GM18868 (cell line): ENCODE measurements around the gene IGFALS.
"Not testable (repeated sequence)": the region's sequence is repeated elsewhere in the genome, so short reads cannot be mapped to it uniquely, and the experiment has no call there.

Experiments used
- ATAC-seq: cut with Tn5 transposase; IDR thresholded peaks from one replicate; pipeline ENCODE4 v1.9.1; 2021; ENCODE audit warnings: mild to moderate bottlenecking, moderate library complexity; ENCODE audit not compliant: unreplicated experiment

IGFALS gene

GRCh38 chr16:1818204-1818872 is 24.8 kb upstream of the IGFALS start:
- no peak for ATAC-seq

DNA sequence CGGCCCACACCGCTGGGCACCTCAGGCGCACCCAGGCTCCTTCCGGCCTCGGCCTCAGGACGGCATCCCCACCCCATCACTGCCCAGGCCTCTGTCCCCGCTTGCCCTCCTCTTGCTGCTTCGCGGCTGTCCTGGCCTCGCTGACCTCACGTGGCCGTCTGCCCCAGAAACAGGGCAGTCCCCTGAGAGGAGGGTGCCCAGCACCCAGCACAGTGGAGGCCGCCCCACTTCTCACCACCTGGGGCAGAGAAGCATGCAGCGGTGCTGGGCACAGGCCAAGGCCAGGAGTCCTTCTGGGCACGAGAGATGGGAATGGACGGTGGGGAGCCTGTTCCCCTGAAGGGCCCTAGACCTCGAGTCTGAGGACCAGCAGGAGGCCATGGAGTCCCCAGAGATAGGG is 24.2 kb upstream of the IGFALS start:
- no peak for ATAC-seq

DNA sequence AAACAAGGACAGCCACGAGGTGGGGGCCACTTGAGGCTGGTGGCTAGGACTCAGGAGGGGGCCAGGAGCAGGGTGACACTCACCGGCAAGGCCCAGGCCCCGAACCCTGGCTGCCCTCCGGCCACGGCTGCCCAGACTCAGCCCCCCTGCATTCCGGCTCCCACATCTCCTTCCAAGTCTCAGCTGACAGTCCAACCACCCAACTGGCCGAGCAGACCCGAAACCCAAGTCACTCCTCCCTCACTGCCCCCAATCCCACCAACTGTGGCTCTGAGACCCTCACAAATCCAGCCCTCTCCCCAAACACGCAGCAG is 23.7 kb upstream of the IGFALS start:
- no peak for ATAC-seq

GRCh38 chr16:1816396-1817275 is 23.1 kb upstream of the IGFALS start:
- no peak for ATAC-seq

DNA sequence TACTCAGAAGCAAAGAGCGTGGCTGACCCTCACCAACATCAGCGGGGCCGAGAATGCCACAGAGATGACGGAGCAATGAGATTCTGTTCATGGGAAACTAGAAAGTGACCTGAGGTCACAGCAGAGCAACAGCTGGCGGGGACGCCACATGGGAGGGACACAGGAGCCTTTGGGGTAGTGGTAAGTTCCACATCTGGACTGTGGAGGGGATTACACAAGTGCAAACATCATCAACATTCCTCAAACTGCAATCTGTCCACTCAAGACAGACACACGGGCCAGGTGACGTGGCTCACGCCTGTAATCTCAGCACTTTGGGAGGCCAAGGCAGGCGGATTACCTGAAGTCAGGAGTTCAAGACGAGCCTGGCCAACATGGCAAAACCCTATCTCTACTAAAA is 22.0 kb upstream of the IGFALS start:
- ATAC-seq, result no peak

DNA sequence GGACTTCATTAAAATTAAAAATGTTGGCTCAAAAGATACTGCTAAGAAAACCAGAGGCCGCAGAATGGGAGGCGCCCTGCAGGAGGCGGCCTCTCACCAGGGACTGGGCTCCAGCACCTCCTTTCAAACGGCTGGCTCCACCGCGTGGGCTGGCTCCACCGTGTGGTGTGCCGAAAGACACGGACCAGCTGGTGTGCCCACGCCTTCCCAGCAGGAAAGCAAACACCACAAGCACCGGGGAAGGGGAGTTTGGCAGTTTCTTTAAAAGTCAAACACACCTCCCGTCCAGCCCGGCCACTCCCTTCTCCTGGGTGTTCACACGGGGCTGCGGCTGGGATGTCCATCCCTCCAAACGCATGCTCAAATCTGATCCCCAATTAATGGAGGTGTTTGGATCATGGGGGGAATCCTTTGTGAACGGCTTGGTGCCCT is 19.2 kb upstream of the IGFALS start:
- ATAC-seq, result no peak

GRCh38 chr16:1810536-1810935 is 17.0 kb upstream of the IGFALS start:
- no peak for ATAC-seq

- no peak for ATAC-seq
Observed at GRCh38 chr16:1810106-1810505, 16.6 kb upstream of the IGFALS start.

DNA sequence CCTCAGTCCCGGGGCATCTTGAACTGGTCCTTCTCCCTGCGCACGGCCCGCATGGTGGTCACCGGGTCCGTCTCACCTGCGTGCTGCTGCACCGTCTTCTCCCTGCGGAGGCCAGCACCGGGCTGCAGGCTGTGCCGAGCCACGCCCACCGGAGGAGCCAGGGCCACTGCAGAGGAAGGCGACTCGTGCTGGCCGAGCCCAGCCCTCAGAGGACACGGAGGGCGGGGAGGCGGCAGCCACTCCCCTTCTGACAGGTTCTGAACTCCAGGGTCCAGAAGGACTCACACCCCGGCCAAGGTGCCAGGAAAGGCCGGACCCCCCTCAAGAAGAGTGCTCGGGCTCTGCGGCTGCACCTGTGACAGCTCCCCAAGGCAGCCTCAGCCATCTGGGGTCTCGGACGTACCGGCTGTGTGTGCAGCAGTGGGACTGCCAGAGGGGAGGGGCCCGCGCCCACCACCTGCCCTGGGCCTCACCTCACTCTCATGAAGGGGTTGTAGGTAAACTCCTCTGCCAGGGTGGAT is 15.8 kb upstream of the IGFALS start:
- ATAC-seq, result no peak

DNA sequence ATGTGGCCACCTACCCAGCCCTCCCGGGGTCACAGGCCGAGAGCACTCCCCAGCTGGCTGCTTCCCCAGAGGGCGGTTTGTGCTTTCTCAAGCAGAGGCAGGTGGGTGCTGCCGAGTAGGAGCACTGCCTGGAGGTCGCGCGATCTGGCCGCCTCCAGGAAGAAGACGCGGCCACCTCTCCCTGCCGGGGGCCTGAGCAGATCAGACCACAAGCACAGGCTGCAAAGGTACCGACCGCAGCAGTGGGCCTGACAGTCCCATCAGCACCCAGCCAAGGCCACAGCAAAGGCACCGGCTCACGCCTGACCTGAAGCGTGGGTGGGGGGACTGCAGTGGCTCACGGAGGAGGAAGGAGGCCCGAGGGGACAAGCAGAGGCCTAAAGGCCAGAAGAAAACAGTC is 15.2 kb upstream of the IGFALS start:
- no peak for ATAC-seq

DNA sequence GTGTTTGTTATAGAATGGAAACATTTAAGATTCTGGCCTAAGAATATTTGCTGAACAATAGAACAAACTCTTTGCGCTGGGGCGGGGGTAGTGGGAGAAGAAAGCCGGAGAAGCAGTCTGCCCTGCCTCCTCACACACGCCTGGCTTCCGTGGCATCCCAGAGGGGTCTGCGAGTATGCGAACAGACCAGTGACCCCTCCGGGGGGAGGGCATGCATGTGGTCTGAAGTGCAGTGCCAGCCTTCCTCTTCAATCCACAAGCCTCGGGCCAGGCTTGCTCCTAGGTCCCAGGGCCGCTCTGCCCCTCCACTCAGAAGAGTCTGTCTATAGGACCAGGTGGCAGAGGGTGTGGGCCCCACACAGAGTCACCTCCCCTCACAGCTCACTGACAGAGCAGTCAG is 14.1 kb upstream of the IGFALS start:
- ATAC-seq, result no peak

DNA sequence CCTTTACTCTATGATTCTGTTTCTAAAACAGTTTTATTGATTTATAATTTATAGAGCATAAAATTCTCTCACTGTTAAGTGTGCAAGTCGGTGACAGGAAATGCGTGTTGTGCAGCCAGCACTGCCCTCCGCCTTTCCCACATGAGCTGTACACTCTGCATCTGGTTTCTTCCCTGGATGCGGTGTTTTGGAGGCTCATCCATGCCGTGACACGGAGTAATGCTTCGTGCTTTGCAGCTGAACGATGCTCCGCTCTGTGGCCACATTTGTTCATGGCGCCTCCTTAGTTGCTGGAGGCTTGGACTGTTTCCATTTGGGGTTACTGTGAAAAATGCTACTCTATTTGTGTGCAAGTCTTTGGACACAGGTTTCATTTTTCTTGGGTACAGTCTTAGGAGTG is 7.2 kb upstream of the IGFALS start:
- no peak for ATAC-seq

DNA sequence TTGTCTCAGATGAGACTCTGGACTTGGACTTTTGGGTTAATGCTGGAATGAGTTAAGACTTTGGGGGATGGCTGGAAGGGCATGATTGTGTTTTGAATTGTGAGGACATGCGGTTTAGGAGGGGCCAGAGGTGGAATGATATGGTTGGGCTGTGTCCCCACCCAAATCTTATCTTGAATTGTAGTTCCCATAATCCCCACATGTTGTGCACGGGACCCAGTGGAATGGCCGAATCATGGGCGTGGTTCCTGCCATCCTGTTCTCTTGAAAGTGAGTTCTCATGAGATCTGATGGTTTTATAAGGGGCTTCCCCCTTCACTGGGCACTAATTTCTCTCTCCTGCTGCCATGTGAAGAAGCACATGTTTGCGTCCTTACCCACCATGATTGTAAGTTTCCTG is 5.8 kb upstream of the IGFALS start:
- ATAC-seq, result not testable (repeated sequence)

GRCh38 chr16:1794908-1795666 is 1.6 kb upstream of the IGFALS start:
- no peak for ATAC-seq

GRCh38 chr16:1794221-1794871 is 841 bp upstream of the IGFALS start:
- no peak for ATAC-seq

GRCh38 chr16:1792836-1793577 is 498 bp downstream of the IGFALS start:
- ATAC-seq, result no peak

GRCh38 chr16:1791943-1792812 is 1.3 kb downstream of the IGFALS start:
- no peak for ATAC-seq

- ATAC-seq, result no peak
Observed at GRCh38 chr16:1791256-1791942, 2.1 kb downstream of the IGFALS start.
